GM21737 (cell line): Measurements from ENCODE around the gene NOD2.

Experiments
- ATAC-seq: cut with Tn5 transposase; IDR thresholded peaks from one replicate; pipeline ENCODE4 v1.9.1; 2021; ENCODE audit warnings: mild to moderate bottlenecking, moderate library complexity; ENCODE audit not compliant: unreplicated experiment

NOD2 gene

DNA sequence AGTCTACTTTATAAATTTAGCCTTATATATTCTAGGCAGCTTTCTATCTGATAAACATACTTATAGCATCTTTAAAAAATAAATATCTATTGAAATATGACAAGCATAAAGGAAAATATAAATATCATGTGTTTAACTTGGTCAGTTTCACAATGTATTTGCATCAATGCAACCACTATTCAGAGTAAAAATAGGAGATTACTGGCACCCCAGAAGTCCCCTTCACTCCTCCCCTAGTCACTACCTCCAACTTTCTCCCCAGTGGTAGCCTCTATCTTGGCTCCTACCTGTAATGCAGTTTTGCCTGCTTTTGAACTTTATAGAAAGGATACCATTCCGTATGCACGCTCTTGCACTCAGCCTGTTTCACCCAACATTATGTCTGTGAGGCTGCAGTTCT lies 3.2 kb upstream of the NOD2 start:
- ATAC-seq, result no peak

DNA sequence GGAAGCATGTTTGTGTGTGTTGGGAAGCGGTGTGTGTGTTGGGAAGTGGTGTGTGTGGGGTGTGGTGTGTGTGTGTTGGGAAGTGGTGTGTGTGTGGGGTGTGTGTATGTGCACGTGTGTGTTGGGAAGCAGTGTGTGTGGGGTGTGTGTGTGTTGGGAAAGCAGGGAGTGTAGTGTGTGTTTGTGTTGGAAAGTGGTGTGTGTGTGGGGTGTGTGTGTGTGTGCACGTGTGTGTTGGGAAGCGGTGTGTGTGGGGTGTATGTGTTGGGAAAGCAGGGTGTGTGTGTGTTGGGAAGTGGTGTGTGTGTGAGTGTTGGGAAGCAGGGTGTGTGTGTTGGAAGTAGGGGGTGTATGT lies 785 bp upstream of the NOD2 start:
- ATAC-seq, result no peak

DNA sequence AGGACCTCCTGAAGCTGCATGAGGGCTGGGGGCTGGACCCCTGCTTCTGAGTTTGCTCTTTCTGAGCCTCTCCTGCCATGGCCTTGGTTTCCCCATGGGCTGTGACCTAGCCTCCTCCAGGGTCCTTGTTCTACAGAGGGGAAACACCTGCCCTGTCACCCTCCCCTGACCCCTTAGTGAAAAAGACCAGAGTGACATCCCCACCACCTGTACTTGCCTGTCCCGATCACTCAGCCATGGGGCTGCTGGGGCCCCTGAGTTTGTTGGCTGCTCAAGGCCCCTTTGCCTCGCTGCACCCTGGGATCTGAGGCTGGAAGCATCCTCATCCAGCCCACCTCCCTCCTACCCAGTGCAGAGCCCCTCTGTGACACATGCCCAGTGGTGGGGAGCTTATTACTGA lies 800 bp downstream of the NOD2 start:
- no peak for ATAC-seq

DNA sequence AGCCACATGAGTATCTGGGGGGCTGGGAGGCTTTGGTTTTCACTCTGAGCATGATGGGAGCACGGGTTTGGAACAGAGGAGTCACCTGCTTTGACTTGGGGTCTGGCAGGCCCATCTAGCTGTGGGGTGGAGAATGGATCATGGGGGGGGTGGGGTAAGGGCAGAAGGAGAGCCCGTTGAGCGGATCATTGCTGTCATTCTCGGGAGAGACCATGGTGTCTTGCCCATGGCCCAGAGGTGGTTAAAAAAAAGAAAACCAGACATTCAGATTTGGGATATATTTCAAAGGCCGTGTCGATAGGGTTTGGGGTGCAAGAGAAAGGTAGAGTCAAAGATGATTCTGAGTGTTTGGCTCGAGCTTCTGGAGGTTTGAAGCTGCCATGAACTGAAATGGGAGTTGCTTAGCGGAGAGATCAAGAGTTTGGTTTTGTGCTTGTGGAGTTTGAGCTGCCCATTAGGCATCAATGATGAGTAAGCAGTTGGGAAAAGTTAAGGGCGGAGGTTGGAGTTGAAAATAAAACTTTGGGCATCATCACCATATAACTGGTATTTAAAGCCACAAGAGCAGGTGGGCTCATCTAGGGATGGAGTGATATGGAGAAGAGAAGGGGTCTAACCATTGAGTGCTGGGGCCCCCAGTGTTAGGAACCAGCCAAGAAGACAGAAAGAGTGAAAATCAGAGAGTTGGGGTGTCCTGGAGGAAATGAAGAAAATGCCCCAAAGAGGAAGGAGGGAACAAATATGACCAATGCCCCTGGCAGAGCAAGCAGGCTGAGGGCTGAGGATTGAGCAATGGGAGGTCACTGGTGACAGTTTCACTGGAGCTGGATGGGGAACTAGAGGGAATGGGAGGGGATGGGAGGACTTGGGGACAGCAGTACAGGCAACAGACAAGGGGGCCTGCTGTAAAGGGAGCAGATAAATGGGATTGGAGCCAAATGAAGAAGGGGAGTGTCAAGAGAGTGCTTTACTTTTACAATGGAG lies 1.9 kb downstream of the NOD2 start:
- ATAC-seq, result no peak

DNA sequence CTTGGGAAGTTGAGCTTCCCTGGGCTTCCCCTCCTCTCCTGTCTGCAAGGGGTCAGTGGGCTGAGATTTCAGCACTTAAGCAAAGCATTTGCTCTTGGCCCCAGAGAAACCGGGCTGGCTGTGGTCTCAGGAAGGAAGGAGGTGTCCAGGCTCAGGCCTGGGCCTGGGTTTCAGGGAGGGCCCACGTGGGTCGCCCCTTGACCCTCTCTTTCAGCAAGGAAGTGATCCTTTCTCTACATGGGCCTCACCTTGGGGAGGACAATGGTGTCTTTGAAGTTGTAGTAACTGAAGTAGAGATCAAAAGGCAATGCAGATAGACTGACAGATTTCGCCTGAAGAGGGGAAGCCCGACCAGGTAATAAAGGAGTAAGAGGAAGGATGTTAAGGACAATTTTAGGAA lies 2.7 kb downstream of the NOD2 start:
- ATAC-seq, result peak; percentile 39

DNA sequence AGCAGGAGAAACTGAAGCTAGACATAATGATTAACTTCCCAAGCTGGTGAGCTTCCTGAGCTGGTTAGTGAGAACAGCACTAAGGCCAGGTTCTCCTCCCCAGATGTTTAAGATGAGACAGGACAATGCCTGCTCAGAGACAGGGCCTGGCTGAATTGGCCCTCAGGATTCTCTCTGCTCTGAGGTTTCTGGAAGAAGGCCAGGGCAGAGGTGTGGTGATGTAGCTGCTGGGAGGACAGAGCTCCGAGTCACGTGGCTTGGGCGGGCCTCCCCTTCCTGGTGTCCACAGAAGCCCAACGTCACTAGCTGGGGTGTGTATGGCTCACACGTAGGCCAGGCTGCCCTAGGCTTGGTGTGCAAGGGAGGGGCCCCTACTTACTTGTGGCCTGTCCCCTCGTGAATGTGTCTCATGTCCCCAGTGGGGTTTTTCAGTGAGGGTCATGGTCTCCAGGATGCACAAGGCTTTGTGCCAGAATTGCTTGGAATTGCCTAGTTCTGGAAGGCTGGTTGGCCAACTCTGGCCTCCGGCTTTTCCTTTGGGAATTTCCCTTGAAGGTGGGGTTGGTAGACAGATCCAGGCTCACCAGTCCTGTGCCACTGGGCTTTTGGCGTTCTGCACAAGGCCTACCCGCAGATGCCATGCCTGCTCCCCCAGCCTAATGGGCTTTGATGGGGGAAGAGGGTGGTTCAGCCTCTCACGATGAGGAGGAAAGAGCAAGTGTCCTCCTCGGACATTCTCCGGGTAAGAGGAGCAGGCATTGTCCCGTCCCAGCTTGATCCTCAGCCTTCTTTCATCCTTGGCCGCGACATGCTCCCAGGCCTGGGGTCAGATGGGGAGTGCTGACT lies 3.4 kb downstream of the NOD2 start:
- peak; percentile 46 for ATAC-seq

DNA sequence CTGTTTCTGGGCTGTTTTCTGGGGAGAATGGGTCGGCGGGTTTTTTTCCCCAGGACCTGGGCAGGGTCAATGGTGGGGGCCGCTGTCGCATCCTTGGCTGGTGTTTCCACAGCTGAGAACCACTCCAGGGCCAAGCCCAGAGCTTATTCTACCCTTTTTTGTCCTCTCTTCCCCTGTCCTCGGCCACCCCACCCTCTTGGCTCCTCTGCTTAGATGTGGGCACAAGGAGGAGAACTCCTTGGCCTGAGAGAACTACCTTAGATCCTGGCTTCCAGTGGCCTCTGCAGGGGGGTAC lies 4.0 kb downstream of the NOD2 start:
- no peak for ATAC-seq

DNA sequence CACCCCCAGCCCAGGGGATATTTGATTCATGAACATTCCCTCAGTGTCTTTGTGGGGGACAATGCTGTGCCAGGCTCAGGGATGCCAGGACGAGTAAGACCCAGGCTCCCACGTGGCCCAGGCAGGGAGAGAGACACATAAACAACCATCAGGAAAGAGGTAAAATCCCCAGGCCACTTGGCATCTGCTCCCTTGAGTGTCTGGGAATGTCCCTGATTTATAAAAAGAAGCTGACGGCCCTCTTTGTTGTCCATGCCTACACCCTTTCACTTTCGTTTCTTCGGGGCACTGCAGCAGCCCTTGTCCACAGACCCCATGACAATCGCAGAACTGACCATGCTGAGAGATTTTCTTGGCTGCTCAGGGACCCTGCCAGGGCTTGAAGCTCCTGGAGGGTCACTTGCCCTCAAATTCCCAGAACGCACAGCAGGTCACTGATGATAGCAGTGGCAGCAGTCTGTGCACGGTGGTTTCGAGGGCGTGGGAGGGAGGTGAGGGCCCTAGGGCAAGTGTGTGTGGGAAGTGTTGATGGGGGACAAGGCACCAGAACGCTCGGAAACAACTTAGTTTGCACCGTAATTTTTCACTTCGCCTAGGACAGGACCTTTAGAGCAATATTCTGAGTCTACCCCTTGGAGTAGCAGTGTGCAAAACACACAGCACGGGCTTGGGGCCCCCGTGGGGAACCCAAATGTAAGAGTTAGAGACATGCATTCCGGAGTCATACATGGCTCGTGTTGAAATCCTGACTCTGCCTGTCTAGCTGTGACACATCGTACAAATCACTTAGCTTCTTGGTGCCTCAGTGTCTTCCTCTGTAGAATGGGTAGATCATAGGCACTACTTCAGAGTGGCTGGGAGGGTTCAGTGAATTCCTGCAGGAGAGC lies 4.7 kb downstream of the NOD2 start:
- peak; percentile 38 for ATAC-seq

DNA sequence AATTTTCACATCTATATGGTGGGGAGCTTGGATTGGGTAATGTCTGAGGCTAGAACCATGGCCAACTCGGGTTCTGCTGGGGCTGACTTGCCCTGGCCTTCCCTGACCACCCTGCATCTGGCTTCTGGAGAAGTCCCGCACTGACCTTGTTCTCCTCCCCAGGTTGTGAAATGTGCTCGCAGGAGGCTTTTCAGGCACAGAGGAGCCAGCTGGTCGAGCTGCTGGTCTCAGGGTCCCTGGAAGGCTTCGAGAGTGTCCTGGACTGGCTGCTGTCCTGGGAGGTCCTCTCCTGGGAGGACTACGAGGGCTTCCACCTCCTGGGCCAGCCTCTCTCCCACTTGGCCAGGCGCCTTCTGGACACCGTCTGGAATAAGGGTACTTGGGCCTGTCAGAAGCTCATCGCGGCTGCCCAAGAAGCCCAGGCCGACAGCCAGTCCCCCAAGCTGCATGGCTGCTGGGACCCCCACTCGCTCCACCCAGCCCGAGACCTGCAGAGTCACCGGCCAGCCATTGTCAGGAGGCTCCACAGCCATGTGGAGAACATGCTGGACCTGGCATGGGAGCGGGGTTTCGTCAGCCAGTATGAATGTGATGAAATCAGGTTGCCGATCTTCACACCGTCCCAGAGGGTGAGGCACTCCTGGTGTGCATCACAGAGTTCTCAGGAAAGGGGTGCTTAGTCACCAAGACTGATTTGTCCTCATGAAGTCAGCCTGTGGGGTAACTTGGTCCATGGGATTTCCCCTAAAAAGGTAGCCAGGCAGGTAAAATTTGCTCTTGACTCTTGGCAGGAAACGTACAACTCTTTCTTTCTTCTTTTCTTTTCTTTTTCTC lies 6.1 kb downstream of the NOD2 start:
- ATAC-seq, result no peak

DNA sequence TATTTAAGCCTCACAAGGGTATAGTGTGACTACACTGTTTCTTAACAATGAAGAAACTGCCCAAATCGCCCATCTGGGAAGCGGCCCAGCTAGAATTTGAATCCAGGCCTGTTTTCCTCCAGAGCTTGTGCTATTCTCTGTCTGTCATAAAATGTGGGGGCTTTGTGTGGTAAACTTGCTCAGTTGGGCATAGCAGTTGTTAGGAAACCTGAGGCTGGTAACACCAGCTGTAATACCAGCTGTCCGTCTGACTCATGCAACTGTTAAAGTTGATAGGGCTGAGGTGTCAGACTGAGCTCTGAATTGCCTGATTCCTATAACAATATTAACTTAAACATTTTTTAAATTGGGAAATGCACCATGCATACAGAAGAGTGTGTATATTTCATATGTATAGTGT lies 9.3 kb downstream of the NOD2 start:
- ATAC-seq, result no peak

DNA sequence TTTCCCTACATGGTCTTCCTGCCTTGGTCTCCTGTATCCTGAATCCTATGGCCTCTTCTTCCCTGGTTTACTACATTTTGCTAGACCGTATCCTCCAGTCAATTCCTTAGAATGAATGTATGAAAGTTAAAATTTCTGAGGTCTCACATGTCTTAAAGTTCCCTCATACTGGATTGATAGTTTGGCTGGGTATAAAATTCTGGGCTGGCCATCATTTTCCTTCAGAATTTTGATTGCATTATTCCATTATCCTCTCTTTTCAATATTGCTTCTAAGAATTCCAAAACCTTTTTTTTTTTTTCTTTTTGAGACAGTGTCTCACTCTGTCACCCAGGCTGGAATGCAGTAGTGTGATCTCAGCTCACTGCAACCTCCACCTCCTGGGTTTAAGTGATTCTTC lies 10.8 kb downstream of the NOD2 start:
- no peak for ATAC-seq

DNA sequence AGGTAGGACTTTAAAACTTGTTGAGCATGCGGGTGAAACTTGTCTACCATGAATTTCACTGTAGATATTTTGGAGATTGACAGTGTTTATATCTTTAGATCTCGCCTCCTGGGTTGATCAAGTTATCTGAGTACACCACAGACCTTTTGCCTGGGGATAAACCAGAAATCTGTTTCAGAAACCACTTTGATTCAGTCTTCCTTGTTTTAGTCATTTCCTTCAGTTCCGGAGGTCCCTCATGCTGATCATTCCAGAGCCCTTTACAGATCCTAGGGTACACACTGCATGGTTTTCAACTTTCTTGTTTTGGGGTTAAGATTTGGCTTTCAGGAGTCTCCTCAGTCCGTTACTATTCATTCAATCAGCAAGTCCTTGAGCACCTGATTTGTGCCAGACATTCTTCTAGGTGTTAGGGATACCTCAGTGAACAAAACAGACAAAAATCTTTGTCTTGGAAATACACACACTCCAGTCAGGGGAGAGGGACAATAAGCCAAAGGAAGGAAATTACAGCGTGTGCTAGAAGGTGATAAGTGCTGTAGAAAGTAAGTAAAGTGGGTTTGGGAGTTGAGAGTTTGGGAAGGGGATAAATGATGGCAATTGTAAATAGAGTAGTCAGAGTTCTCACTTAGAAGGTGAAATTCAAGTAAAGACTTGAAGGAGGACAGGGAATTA lies 12.2 kb downstream of the NOD2 start:
- ATAC-seq, result no peak

DNA sequence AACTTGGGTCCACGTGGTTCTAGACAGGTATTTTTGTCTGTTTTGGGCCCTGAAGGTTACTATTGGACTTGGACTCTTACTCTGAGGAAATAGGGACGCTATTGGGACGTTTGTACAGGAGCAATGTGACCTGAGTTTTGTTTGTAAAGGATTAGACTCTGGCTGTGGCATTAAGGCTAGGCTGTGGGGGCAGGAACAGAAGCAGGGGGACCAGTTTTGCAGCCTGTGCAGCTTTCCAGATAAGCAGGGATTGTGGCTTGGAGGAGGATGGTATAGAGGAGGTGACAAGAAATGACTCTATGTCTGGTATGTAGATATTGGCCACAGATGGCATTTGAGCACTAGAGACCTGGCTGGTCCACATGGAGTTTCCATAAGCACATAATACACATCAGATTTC lies 12.8 kb downstream of the NOD2 start:
- ATAC-seq, result no peak

DNA sequence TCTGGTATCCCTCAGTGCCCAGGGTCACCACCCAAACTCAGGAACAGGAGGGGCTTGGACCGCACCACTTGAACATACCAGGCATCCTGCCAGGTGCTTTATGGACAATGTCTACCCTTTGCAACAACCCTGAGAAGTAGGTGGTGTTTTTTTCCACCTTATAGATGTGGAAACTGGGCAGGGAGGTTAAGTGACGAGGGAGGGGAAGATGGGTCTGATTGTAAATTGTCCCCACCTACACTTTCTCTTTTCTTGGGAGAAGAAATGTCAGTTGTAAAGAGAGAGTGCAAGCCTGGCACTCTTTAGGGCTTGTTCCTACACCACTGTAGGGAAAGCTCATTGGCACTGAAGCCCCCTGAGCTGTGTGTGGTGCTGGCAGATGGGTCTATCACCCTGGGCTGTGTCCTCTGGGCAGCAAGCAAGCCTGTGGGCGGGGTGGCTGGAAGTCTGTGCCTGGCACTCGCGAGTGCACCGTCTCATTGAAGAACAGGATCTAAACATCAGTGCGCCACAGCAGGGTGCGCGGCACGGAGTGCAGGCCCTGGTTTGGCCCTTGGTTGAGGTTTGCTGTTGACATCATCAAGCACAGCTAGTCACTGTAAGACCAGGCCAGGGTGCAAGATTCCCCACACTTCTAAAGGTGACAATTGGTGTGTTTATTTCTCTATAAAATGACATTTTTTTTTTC lies 15.1 kb downstream of the NOD2 start:
- no peak for ATAC-seq

DNA sequence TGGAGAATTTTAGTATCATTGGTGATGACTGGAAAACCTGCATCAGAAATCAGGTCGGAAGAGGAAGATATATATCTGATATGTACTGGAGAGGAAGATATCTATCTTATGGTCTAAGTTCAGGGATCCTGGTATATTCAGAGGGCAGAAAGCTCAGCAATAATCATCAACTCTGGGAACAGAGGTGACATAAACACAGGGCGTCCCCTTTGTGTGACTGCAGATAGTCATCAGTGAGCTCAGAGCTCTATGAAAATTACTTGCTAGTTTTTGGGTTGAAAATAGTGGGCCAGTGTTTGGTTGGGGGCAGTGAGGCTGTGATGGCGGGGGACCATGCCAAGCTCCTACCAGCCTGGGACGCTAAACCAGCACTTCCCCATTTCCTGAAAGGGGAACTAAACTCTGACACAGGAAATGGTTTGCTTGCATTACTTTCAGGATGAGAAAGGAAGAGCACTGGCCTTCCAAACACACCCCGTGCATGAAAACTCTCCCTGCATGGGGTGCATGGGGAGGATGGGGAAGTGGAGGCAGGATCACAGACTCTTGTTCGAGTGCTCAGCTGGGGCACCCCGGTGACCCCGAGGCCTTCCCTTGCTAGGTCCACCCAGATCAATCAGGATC lies 15.8 kb downstream of the NOD2 start:
- no peak for ATAC-seq

DNA sequence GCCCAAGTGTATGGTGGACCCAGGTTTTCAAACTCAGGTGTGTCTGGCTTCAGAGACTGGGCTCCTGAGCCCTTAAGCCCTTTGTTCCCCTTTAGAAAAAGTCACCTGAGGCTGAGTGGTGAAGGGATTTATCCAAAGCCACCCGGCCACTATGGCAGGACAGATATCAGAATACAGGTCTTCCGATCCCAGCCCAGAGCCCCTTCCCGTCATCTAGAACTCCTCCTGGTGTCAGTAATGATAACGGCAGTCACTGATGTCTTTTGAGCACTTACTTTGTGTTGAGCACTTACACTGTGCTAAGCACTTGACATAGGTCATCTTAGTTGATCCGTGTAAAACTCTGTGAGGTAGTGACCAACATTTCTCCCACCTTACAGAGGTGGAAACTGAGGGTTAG lies 16.6 kb downstream of the NOD2 start:
- no peak for ATAC-seq

DNA sequence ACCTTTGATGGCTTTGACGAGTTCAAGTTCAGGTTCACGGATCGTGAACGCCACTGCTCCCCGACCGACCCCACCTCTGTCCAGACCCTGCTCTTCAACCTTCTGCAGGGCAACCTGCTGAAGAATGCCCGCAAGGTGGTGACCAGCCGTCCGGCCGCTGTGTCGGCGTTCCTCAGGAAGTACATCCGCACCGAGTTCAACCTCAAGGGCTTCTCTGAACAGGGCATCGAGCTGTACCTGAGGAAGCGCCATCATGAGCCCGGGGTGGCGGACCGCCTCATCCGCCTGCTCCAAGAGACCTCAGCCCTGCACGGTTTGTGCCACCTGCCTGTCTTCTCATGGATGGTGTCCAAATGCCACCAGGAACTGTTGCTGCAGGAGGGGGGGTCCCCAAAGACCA lies 17.6 kb downstream of the NOD2 start:
- no peak for ATAC-seq

DNA sequence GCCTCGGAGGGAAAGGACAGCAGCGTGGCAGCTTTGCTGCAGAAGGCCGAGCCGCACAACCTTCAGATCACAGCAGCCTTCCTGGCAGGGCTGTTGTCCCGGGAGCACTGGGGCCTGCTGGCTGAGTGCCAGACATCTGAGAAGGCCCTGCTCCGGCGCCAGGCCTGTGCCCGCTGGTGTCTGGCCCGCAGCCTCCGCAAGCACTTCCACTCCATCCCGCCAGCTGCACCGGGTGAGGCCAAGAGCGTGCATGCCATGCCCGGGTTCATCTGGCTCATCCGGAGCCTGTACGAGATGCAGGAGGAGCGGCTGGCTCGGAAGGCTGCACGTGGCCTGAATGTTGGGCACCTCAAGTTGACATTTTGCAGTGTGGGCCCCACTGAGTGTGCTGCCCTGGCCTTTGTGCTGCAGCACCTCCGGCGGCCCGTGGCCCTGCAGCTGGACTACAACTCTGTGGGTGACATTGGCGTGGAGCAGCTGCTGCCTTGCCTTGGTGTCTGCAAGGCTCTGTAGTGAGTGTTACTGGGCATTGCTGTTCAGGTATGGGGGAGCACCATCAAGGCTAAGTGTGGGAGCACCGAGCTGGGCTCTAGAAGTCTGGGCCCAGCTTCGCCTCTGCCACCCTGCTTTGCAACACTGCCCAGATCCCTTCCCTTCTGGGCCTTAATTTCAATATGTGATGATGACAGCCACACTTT lies 18.6 kb downstream of the NOD2 start:
- no peak for ATAC-seq
